Caco-2 (cell line): ENCODE data around the gene PERCC1. TPM values are rescaled to one million over a fixed set of nuclear protein-coding genes. Genes with fewer than 3 reads are reported as not detected.

ENCODE experiments used
- BruUV-seq: library from RNA; stranded (reverse); fragments of 400-500 nt; replicated peaks from 2 replicates; lab custom pipeline; 2021; lab: Mats Ljungman, UMichigan
- CTCF ChIA-PET: fragments of 300-600 bp; sonication (Branson Sonifier 250); formaldehyde crosslinking; loops from one replicate; lab custom pipeline; 2022; ENCODE audit warnings: antibody characterized with exemption; lab: Charles Lee
- POLR2A ChIA-PET: fragments of 300-600 bp; sonication (Branson Sonifier 250); formaldehyde crosslinking; loops from one replicate; lab custom pipeline; 2022; ENCODE audit warnings: antibody characterized with exemption; lab: Charles Lee
- DNase-seq, 2 experiments: peaks; one replicate each; pipeline versions ENCODE4 v3.0.0 to v3.0.0-alpha.2; 2020 to 2022
- H3K27me3 ChIP-seq: replicated peaks from 2 replicates; pipeline ENCODE4 v1.6.0; 2011; ENCODE audit warnings: low read length; ENCODE audit not compliant: control insufficient read depth, insufficient read depth
- H3K36me3 ChIP-seq: 2 replicates; pipeline ENCODE4 v1.5.1; 2011; ENCODE audit warnings: low read length; ENCODE audit not compliant: control insufficient read depth, insufficient read depth
- H3K4me1 ChIP-seq: fragments of 250-450 bp; sonication (Bioruptor Pico); 2 replicates; pipeline ENCODE4 v1.5.1; 2020; ENCODE audit warnings: mild to moderate bottlenecking
- H3K4me3 ChIP-seq: 2 replicates; pipeline ENCODE4 v1.5.1; 2011; ENCODE audit warnings: low read depth, mild to moderate bottlenecking, control low read depth, low read length
- H3K9me3 ChIP-seq: fragments of 250-450 bp; sonication (Bioruptor Pico); 2 replicates; pipeline ENCODE4 v1.5.1; 2020; ENCODE audit warnings: mild to moderate bottlenecking, moderate library complexity
- H3K27ac Mint-ChIP-seq: one replicate; pipeline ENCODE4 v1.8.0; 2022; ENCODE audit warnings: mixed read lengths; ENCODE audit not compliant: unreplicated experiment
- H3K27me3 Mint-ChIP-seq: one replicate; pipeline ENCODE4 v1.8.0; 2022; ENCODE audit warnings: mixed read lengths; ENCODE audit not compliant: insufficient read depth, unreplicated experiment
- H3K36me3 Mint-ChIP-seq: one replicate; pipeline ENCODE4 v1.8.0; 2022; ENCODE audit warnings: mild to moderate bottlenecking, mixed read lengths; ENCODE audit not compliant: insufficient read depth, unreplicated experiment
- H3K4me1 Mint-ChIP-seq: one replicate; pipeline ENCODE4 v1.8.0; 2022; ENCODE audit warnings: low read depth, mixed read lengths; ENCODE audit not compliant: unreplicated experiment
- H3K4me3 Mint-ChIP-seq: one replicate; pipeline ENCODE4 v1.8.0; 2022; ENCODE audit warnings: mild to moderate bottlenecking, moderate library complexity, mixed read lengths; ENCODE audit not compliant: unreplicated experiment
- H3K9me3 Mint-ChIP-seq: one replicate; pipeline ENCODE4 v1.8.0; 2022; ENCODE audit warnings: mixed read lengths; ENCODE audit not compliant: unreplicated experiment
- CTCF ChIP-seq, 2 experiments: fragments of 200-600 bp in 1 of 2; IDR thresholded peaks; 1 replicate in 1 of 2; 2 replicates in 1 of 2; pipeline versions ENCODE4 v1.5.1 to v1.8.0; 2011 to 2022; ENCODE audit warnings: antibody characterized with exemption in 1 of 2, control low read depth in 1 of 2, inconsistent platforms in 1 of 2, low read depth in 1 of 2, low read length in 1 of 2, mild to moderate bottlenecking in 1 of 2, moderate library complexity in 1 of 2; ENCODE audit not compliant: insufficient read depth in 1 of 2, severe bottlenecking in 1 of 2, unreplicated experiment in 1 of 2
- intact Hi-C: fragments of 100-400 bp; cut with micrococcal nuclease; formaldehyde crosslinking; loops from one replicate; pipeline ENCODE4 v1.10.0; 2022; ENCODE audit not compliant: unreplicated experiment
- total RNA-seq: library from RNA; stranded (reverse); gene quantifications from 2 replicates; pipeline ENCODE4 v1.2.3, GENCODE V29; 2022

PERCC1 gene
- total RNA-seq, 1 experiment from 2014 or later: 2.1 TPM

- no TSS peak for BruUV-seq
- TF ChIP-seq CTCF (IDR thresholded peaks at IDR 0.05; ENCODE audit: insufficient read depth in 1 of 2, low read depth in 1 of 2, low read length in 1 of 2, severe bottlenecking in 1 of 2, unreplicated experiment in 1 of 2): no peak
- H3K36me3 Mint-ChIP-seq: peaks cover 11% of the 10 kb centered on the region
- Histone ChIP-seq H3K27me3 (no peaks in the 10 kb centered on the region), H3K4me1 (no peaks in the 10 kb centered on the region), H3K4me3 (no peak overlapping the region), H3K36me3 (no peaks in the 10 kb centered on the region), H3K9me3 (no peaks in the 10 kb centered on the region)
- H3K27me3 Mint-ChIP-seq: no peaks in the 10 kb centered on the region
- ChIA-PET POLR2A (no interaction called here), CTCF (no interaction called here)
- H3K9me3 Mint-ChIP-seq: no peaks in the 10 kb centered on the region
- no peak overlapping the region for H3K27ac Mint-ChIP-seq
- H3K4me1 Mint-ChIP-seq: no peaks in the 10 kb centered on the region
- H3K4me3 Mint-ChIP-seq: no peak overlapping the region
- intact Hi-C loops: no loop called here
- DNase-seq: no peak
These were observed 36.4 kb upstream of the PERCC1 start for GRCh38 chr16:1394367-1394951.

GRCh38 chr16:1395444-1396031, 35.3 kb upstream of the PERCC1 start:
- no peak for DNase-seq

GRCh38 chr16:1397779-1398178, 33.1 kb upstream of the PERCC1 start:
- TF ChIP-seq CTCF (IDR thresholded peaks at IDR 0.05; ENCODE audit: insufficient read depth in 1 of 2, low read depth in 1 of 2, low read length in 1 of 2, severe bottlenecking in 1 of 2, unreplicated experiment in 1 of 2): no peak
- Histone ChIP-seq H3K36me3 (no peaks in the 10 kb centered on the region), H3K4me1 (no peaks in the 10 kb centered on the region), H3K4me3 (no peak overlapping the region), H3K9me3 (no peaks in the 10 kb centered on the region), H3K27me3 (no peaks in the 10 kb centered on the region)
- H3K36me3 Mint-ChIP-seq: peaks cover 15% of the 10 kb centered on the region
- no peak overlapping the region for H3K27ac Mint-ChIP-seq
- H3K4me1 Mint-ChIP-seq: no peaks in the 10 kb centered on the region
- H3K9me3 Mint-ChIP-seq: no peaks in the 10 kb centered on the region
- no TSS peak for BruUV-seq
- DNase-seq: no peak
- CTCF ChIA-PET: no interaction called here
- no peak overlapping the region for H3K4me3 Mint-ChIP-seq
- POLR2A ChIA-PET: no interaction called here
- no peaks in the 10 kb centered on the region for H3K27me3 Mint-ChIP-seq
- intact Hi-C loops: no loop called here

More at GRCh38 chr16:1395444-1396031, 35.3 kb upstream of the PERCC1 start:
- Mint-ChIP-seq H3K9me3 (no peaks in the 10 kb centered on the region), H3K4me1 (no peaks in the 10 kb centered on the region), H3K36me3 (peaks cover 11% of the 10 kb centered on the region), H3K27me3 (no peaks in the 10 kb centered on the region), H3K4me3 (no peak overlapping the region), H3K27ac (no peak overlapping the region)
- POLR2A ChIA-PET: no interaction called here
- no peaks in the 10 kb centered on the region for H3K36me3 ChIP-seq
- H3K4me3 ChIP-seq: no peak overlapping the region
- no peak for TF ChIP-seq CTCF (IDR thresholded peaks at IDR 0.05; ENCODE audit: insufficient read depth in 1 of 2, low read depth in 1 of 2, low read length in 1 of 2, severe bottlenecking in 1 of 2, unreplicated experiment in 1 of 2)
- H3K4me1 ChIP-seq: no peaks in the 10 kb centered on the region
- intact Hi-C loops: no loop called here
- no TSS peak for BruUV-seq
- no peaks in the 10 kb centered on the region for H3K27me3 ChIP-seq
- CTCF ChIA-PET: no interaction called here
- no peaks in the 10 kb centered on the region for H3K9me3 ChIP-seq
